ENCODE results near the gene ARHGAP28.

GRCh38 chr18:6797171-6797570, 67.7 kb downstream of the ARHGAP28 start:
- TF ChIP-seq, protein P1, sequence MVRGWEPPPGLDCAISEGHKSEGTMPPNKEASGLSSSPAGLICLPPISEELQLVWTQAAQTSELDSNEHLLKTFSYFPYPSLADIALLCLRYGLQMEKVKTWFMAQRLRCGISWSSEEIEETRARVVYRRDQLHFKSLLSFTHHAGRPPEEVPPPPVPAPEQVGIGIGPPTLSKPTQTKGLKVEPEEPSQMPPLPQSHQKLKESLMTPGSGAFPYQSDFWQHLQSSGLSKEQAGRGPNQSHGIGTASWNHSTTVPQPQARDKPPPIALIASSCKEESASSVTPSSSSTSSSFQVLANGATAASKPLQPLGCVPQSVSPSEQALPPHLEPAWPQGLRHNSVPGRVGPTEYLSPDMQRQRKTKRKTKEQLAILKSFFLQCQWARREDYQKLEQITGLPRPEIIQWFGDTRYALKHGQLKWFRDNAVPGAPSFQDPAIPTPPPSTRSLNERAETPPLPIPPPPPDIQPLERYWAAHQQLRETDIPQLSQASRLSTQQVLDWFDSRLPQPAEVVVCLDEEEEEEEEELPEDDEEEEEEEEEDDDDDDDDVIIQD (CRISPR knock-in tag; IDR thresholded peaks at IDR 0.05; ENCODE audit: low read depth): no peak
- TF ChIP-seq ZNF562 (CRISPR knock-in tag; IDR thresholded peaks at IDR 0.05; ENCODE audit: borderline replicate concordance): no peak

Data from HepG2 (cell line).